VCaP (cell line): Measurements from ENCODE around the gene NFIA.

ENCODE experiments used
- H3K27ac ChIP-seq: fragments of 450-650 bp; 2 replicates; pipeline ENCODE4 v1.5.1; 2017
- CTCF ChIP-seq: fragments of 450-650 bp; conservative IDR thresholded peaks from 2 replicates; pipeline ENCODE4 v1.5.1; 2017; ENCODE audit warnings: mild to moderate bottlenecking, moderate library complexity

NFIA gene

GRCh38 chr1:61183471-61184039 is 101.2 kb downstream of the NFIA start:
- TF ChIP-seq CTCF = no peak
- H3K27ac ChIP-seq = peak overlapping the region; percentile 99

GRCh38 chr1:61184040-61184713 is 101.8 kb downstream of the NFIA start:
- peak overlapping the region; percentile 99 for H3K27ac ChIP-seq
- no peak for TF ChIP-seq CTCF

GRCh38 chr1:61184714-61185106 is 102.3 kb downstream of the NFIA start:
- peak overlapping the region; percentile 99 for H3K27ac ChIP-seq
- TF ChIP-seq CTCF = no peak

DNA sequence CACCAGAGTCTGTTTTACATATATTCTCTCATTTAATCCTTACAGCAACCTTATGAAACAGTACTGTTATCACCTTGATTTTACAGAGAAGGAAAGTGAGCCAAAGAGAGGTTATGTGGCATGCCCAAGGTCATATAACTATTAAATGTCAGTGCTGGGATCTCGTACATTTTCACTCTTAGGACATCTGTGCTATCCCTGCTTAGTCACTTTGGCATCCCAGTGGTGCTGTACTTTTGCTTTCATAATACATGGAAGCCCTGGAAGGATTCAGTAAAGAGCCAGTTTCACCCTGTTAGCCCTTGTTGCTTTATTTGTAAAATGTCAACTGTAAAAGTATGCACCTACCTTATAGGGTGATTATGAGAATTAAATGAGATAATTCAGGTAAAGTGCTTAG is 104.4 kb downstream of the NFIA start:
- no peak overlapping the region for H3K27ac ChIP-seq
- no peak for TF ChIP-seq CTCF

GRCh38 chr1:61187352-61188086 is 105.2 kb downstream of the NFIA start:
- TF ChIP-seq CTCF = no peak

GRCh38 chr1:61190153-61190552 is 107.8 kb downstream of the NFIA start:
- no peak overlapping the region for H3K27ac ChIP-seq
- no peak for TF ChIP-seq CTCF

More at GRCh38 chr1:61187352-61188086, 105.2 kb downstream of the NFIA start:
- H3K27ac ChIP-seq = no peak overlapping the region

DNA sequence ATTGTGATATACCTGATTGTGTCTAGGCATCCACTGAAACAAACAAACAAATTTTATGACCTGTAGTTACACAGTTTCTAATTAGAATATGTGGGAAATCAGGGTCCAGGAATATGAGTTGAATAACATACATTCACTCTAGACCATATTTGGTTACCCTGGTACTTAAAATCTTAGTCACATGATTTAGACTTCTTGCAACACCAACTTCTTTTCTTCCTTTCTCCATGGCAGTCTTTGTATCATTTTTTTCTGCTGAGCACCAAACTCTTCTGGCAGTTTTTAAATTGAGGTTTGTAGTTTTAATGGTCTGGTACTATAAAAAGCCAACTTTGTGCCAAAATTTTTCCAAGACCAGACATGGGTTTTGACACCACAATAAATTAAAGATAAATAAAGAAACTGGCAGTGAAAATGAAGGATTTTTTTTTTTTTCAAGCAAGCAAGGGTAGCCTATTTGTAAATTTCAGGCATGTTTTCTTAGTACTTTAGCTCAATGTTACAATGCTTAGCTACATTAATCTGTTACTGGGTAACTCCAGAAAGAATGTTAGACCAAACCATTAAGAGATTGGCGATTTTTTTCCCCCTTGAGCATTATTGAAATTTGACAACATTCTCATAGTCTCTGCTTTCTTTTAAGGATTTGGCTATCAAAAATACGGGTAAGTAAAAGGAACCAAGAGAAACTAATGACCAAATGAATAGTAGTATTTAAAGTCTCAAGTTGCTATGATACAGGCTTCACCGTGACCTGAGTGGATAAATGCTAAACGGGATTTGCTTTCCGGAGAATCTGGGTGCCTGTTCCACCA is 108.5 kb downstream of the NFIA start:
- H3K27ac ChIP-seq = no peak overlapping the region
- TF ChIP-seq CTCF = no peak
